A673 (cell line): ENCODE data around the gene MINDY4.

ENCODE experiments used
- EZH2 ChIP-seq: fragments of 200-600 bp; sonication (generic); IDR thresholded peaks from 2 replicates; pipeline ENCODE4 v1.6.1; 2017; ENCODE audit warnings: borderline replicate concordance, low read depth, mild to moderate bottlenecking, mixed read lengths, antibody characterized with exemption, low read length; ENCODE audit not compliant: poor library complexity, severe bottlenecking
- TF ChIP-seq, protein P1 (sequence below): fragments of 300-800, 200-600 bp; sonication (generic); conservative IDR thresholded peaks from 2 replicates; pipeline ENCODE4 v1.5.1; 2017; ENCODE audit warnings: low read depth, mild to moderate bottlenecking, antibody characterized with exemption, low read length, moderate library complexity, mixed read lengths

DNA sequence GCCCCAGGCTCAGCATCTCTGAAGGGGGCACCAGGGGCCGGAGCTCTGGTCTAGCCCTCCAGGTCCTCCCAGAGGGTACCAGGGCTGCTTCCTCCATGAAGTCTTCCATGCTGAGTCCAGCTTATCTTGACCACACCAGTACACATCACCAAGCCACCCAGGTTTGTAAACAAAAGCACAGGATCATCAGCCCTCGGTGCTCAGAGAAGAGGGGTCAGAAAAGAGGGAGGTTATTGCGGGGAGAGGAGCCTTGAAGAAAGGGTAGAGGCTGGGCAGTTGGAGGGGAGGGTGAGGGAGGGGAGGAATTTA lies 164.3 kb downstream of the MINDY4 start:
- TF ChIP-seq, protein P1, sequence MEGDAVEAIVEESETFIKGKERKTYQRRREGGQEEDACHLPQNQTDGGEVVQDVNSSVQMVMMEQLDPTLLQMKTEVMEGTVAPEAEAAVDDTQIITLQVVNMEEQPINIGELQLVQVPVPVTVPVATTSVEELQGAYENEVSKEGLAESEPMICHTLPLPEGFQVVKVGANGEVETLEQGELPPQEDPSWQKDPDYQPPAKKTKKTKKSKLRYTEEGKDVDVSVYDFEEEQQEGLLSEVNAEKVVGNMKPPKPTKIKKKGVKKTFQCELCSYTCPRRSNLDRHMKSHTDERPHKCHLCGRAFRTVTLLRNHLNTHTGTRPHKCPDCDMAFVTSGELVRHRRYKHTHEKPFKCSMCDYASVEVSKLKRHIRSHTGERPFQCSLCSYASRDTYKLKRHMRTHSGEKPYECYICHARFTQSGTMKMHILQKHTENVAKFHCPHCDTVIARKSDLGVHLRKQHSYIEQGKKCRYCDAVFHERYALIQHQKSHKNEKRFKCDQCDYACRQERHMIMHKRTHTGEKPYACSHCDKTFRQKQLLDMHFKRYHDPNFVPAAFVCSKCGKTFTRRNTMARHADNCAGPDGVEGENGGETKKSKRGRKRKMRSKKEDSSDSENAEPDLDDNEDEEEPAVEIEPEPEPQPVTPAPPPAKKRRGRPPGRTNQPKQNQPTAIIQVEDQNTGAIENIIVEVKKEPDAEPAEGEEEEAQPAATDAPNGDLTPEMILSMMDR = no peak
- no peak for TF ChIP-seq EZH2
